HG03521 (cell line): ENCODE results near the gene SPATA4.

Experiments
- ATAC-seq: cut with Tn5 transposase; IDR thresholded peaks from one replicate; pipeline ENCODE4 v1.9.1; 2021; ENCODE audit warnings: mild to moderate bottlenecking, moderate library complexity; ENCODE audit not compliant: unreplicated experiment

The SPATA4 gene

GRCh38 chr4:176191974-176192373, 3.4 kb downstream of the SPATA4 start:
- no peak for ATAC-seq

- no peak for ATAC-seq
Measured at GRCh38 chr4:176189891-176190795, 5.2 kb downstream of the SPATA4 start.

DNA sequence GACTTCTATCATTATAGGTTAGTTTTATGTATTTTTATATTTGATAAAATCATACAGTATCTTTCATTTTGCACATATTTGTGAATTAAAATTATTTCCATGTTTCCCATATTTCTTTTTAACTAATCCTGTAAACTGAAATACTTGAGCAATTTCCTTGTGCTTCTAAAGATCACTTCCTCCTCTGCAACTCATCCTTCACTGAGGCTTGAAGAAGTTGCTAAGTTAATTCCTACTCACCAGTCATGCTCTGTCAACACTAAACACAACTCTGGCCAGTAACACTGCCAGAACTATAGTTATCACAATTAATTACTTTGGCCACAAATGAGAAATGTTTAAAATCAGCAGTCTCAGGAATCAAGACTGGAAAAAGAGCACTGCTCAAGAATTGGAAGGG, 6.7 kb downstream of the SPATA4 start:
- ATAC-seq, result no peak

GRCh38 chr4:176187624-176188023, 7.8 kb downstream of the SPATA4 start:
- no peak for ATAC-seq

DNA sequence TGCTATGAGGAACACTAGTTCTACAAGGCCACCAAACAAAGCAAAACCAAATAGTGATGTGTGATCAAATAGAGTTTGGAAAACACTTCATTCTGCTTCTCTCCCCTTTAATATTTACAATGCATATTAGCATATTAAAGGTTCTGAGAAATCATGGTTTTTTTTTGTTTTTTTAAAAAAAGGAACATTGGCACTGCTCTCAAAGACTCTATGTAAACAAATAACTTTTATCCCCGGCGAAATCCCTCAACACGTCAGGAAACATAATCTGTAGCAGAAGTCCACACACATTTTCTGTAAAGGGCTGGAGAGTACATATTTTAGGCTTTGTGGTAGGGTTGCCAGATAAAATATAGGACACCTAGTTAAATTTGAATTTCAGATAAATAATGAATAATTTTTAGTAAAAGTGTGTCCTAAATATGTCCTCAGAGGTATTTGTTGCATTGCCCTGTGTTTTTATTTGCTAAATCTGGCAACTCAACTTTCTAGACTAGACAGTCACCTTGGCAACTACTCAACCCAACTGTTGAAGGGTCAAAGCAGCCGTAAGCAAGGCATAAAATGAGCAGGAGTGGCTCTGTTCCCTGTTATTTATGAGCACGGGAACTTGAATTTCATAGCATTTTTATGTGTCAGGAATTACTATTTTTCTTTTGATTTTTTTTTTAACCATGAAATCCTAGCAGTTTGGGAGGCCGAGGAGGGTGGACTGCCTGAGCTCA, 8.6 kb downstream of the SPATA4 start:
- no peak for ATAC-seq

GRCh38 chr4:176186067-176186466, 9.3 kb downstream of the SPATA4 start:
- ATAC-seq, result no peak

DNA sequence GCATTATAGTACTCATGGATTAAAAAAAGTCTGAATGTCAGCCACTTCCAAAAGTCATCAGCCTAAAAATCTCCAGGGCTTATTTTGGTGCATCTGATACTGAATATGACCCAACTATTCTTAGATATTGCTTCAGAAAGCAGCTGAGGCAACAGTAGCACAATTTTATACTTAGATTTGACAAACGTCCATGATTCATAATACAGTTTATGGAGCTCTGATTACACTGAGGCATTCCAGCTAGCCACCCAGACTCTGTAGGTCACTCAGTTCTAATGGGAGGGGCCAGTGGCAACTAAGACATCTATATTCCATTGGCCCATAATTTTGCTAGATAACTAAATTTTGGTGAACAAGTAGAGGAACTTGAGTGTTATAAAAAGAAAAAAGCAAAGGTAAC, 10.3 kb downstream of the SPATA4 start:
- ATAC-seq, result no peak

DNA sequence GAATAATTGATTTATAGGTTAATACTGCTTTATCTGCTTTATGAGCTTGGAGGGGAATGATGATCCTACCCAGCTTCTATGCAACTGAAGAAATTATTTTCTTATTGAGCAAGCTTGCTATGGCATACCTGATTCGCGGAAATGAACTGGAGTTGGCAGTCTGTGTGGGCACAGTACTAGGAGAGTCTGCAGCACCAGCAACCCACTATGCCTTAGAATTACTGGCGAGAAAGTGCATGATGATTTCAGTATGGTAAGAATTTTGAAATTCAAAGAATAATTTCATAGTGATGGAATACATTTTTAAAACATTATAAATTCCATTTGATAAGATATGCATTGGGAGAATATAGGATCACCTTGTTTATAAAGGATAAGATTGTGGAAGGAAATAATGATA, 32.3 kb downstream of the SPATA4 start:
- ATAC-seq, result no peak

GRCh38 chr4:176156656-176157055, 38.7 kb downstream of the SPATA4 start:
- ATAC-seq, result no peak

DNA sequence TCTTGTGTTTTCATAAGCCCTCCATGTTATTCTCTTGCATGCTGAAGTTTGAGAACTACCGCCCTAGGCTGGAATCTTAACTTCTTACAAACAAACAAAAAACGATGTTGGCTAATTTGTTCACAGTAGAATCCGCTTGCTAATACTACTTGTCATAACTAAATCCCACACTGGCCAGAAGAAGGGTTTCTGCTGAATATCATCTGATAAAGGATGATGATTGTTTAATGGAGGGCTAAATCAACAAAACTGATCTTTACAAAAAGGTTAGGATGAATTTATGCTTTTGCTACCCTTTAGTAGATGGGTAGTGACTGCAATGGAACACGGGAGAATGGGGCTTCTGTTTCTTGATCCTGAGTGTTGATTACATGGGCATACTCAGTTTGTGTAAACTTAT, 42.3 kb downstream of the SPATA4 start:
- ATAC-seq, result no peak

GRCh38 chr4:176150704-176151103, 44.7 kb downstream of the SPATA4 start:
- ATAC-seq, result no peak

DNA sequence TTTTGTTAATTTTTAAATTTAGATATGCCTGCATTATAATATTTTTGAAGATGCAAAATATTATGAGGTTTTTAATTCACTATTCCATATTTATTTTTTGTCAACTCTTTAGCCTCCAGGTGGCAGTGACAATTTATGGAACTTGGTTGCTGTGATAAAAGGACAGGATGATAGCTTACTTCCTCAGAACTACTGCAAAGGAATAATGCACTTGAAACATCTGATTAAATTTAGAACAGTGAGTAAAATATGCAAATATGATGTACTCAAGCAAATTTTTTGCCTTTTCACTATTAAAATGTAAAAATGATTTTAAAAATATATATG, 45.1 kb downstream of the SPATA4 start:
- ATAC-seq, result no peak

DNA sequence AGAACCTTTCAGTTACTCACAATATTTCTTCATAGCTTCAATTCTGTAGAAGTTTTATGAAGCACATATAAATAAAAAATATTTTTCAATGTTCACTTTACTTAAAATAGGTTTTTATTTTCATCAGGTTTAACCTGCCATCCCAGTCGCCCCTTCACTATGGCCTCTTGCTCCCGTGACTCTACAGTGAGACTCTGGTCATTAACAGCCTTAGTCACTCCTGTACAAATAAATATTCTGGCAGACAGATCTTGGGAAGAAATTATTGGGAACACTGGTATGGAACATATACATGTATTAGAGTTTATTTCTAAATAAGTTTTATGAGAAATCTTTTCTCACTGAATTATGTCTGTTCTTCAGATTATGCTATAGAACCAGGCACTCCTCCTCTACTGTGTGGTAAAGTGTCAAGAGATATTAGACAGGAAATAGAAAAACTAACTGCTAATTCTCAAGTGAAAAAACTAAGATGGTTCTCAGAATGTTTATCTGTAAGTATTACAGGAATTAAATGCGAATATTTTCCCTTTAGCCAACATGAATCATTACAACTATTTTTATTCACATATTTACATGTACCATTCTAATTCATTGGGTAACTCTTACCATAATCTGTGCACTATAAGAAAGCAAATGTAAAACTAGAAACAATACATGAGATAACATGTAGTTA, 45.6 kb downstream of the SPATA4 start:
- ATAC-seq, result no peak

- no peak for ATAC-seq
Measured at GRCh38 chr4:176142253-176142652, 53.1 kb downstream of the SPATA4 start.

DNA sequence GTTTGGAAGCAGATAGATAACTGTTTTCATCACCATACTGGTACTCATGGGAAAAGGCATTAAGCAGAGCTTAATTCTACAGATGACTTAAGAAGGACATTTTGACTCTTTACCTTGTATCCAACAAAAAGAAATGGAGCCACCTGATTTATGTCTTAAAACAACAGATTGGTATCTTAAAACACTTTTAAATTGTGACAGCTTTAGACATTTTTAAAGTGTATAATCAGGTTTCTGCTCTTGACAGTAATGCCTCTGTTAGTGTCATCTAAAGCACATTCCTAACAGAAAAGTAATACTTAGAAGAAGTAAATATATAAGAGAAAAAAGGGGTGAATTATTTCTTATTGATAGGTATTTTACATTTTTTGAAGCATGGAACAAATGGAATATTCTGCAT, 55.9 kb downstream of the SPATA4 start:
- no peak for ATAC-seq

DNA sequence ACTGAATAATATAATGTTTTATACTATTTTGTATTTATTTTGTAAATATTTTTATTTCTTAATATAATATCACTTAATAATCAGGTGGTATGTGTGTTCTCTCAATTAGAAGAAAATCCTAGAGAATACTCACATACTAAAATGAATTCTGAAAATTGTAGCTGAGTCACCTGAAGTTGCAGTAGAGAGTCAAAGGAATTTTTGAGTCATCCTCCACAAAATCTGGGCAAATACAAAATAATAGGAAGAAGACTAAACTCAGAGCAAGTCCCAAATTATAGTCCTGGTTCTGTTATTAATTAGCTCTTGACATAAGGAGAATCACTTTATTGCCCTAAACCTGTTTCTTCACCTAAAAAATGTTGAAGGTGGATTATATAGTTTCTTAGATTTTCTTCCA, 57.8 kb downstream of the SPATA4 start:
- no peak for ATAC-seq

DNA sequence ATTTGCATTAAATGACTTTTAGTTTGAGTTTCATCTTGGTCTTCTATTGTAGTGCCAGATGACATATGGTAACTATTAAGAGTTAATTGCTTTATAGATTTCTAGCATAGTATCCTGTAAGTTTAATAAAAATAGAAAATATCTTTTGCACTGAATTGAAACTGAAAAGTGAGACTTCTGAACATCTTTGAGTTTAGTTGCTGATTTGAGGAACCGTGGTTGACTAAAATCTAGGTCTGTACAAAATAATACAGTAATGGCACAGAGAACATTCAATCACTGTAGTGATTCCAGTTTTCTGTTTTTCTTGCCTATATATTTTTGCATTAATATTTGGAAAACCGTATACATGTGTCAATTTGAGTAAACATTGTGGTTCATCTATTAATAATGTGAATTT, 60.7 kb downstream of the SPATA4 start:
- no peak for ATAC-seq
